KMS-11 (cell line): ENCODE measurements around the gene VPS35.
A peak's percentile ranks its signal among the peaks of the same experiment; 100 is the strongest.
"Not testable (repeated sequence)": the region's sequence is repeated elsewhere in the genome, so short reads cannot be mapped to it uniquely, and the experiment has no call there.

Experiments
- H2AFZ ChIP-seq: fragments of 200-600 bp; sonication (generic); 2 replicates; pipeline ENCODE4 v1.6.1; 2016; ENCODE audit warnings: antibody characterized with exemption, mixed run types, low read depth
- H3K27ac ChIP-seq: fragments of 200-600 bp; sonication (generic); 2 replicates; pipeline ENCODE4 v1.6.1; 2016; ENCODE audit warnings: mild to moderate bottlenecking, mixed run types
- H3K27me3 ChIP-seq: fragments of 200-600 bp; sonication (generic); 2 replicates; pipeline ENCODE4 v1.6.1; 2017; ENCODE audit warnings: mild to moderate bottlenecking, low read depth, mixed run types, moderate library complexity; ENCODE audit not compliant: insufficient read depth
- H3K36me3 ChIP-seq: fragments of 200-600 bp; sonication (generic); 2 replicates; pipeline ENCODE4 v1.6.1; 2017; ENCODE audit warnings: mild to moderate bottlenecking, mixed run types; ENCODE audit not compliant: insufficient read depth
- H3K4me1 ChIP-seq: fragments of 200-600 bp; sonication (generic); 2 replicates; pipeline ENCODE4 v1.6.1; 2016; ENCODE audit warnings: mild to moderate bottlenecking, low read depth, mixed run types; ENCODE audit not compliant: poor library complexity, severe bottlenecking
- H3K4me2 ChIP-seq: fragments of 200-600 bp; sonication (generic); 2 replicates; pipeline ENCODE4 v1.7.0; 2016; ENCODE audit warnings: mild to moderate bottlenecking, mixed run types
- H3K4me3 ChIP-seq: fragments of 200-600 bp; sonication (generic); IDR thresholded peaks from 2 replicates; pipeline ENCODE4 v1.6.1; 2017; ENCODE audit warnings: low read depth, low read length, mixed read lengths; ENCODE audit not compliant: insufficient read depth
- H3K79me2 ChIP-seq: fragments of 200-600 bp; sonication (generic); 2 replicates; pipeline ENCODE4 v1.6.1; 2016; ENCODE audit warnings: low read depth, mixed run types; ENCODE audit not compliant: insufficient read depth
- H3K9ac ChIP-seq: fragments of 200-600 bp; sonication (generic); 2 replicates; pipeline ENCODE4 v1.6.1; 2016; ENCODE audit warnings: mild to moderate bottlenecking, mixed run types
- H4K20me1 ChIP-seq: fragments of 200-600 bp; sonication (generic); 2 replicates; pipeline ENCODE4 v1.6.1; 2016; ENCODE audit warnings: mild to moderate bottlenecking, mixed run types; ENCODE audit not compliant: insufficient read depth
- CTCF ChIP-seq: fragments of 200-600 bp; sonication (generic); conservative IDR thresholded peaks from 2 replicates; pipeline ENCODE4 v1.6.1; 2017; ENCODE audit warnings: low read depth, mild to moderate bottlenecking, antibody characterized with exemption, low read length, moderate library complexity, mixed read lengths

VPS35 gene

GRCh38 chr16:46689365-46690280 is 645 bp upstream of the VPS35 start, which contains the start of gene ORC6:
TSS of gene ORC6 (plus strand) at chr16:46689659. CDS start at chr16:46689706, 47 bp downstream.
- Histone ChIP-seq H3K27me3 (no peaks in the 10 kb centered on the region), H3K36me3 (peaks cover 11% of the 10 kb centered on the region; the same call in 1 of the 2 replicates), H3K27ac (peak within 1 kb of the TSS; percentile 85), H3K4me2 (peak within 1 kb of the TSS; percentile 88), H3K4me3 (no peak within 1 kb of the TSS), H3K79me2 (peaks cover 63% of the 10 kb centered on the region), H4K20me1 (peaks cover 4% of the 10 kb centered on the region; the same call in 1 of the 2 replicates), H3K9ac (peak within 1 kb of the TSS; percentile 88), H2AFZ (peak within 1 kb of the TSS; percentile 89), H3K4me1 (peaks cover 37% of the 10 kb centered on the region)
- peak; percentile 66 for TF ChIP-seq CTCF

GRCh38 chr16:46688101-46688653 is 801 bp downstream of the VPS35 start:
- H3K36me3 ChIP-seq: peaks cover 7% of the 10 kb centered on the region; the same call in 1 of the 2 replicates
- TF ChIP-seq CTCF: peak; percentile 33; the same call in 1 of the 2 replicates
- H3K4me3 ChIP-seq: no peak overlapping the region
- peak overlapping the region; percentile 88 for H3K4me2 ChIP-seq
- H3K27ac ChIP-seq: peak overlapping the region; percentile 85
- peaks cover 73% of the 10 kb centered on the region for H3K79me2 ChIP-seq
- H2AFZ ChIP-seq: peak overlapping the region; percentile 89
- peaks cover 37% of the 10 kb centered on the region for H3K4me1 ChIP-seq
- no peaks in the 10 kb centered on the region for H3K27me3 ChIP-seq
- H4K20me1 ChIP-seq: peaks cover 4% of the 10 kb centered on the region; the same call in 1 of the 2 replicates
- peak overlapping the region; percentile 88 for H3K9ac ChIP-seq

GRCh38 chr16:46687486-46687885 is 1.5 kb downstream of the VPS35 start:
- Histone ChIP-seq H3K27ac (no peak overlapping the region), H4K20me1 (peaks cover 4% of the 10 kb centered on the region; the same call in 1 of the 2 replicates), H3K4me2 (peak overlapping the region; percentile 88), H3K4me3 (no peak overlapping the region), H3K9ac (no peak overlapping the region; the same call in 1 of the 2 replicates), H3K79me2 (peaks cover 73% of the 10 kb centered on the region), H2AFZ (no peak overlapping the region), H3K36me3 (0 out of 2 replicates have a peak, but pooled peaks cover 3% of the 10 kb centered on the region), H3K4me1 (peaks cover 37% of the 10 kb centered on the region), H3K27me3 (no peaks in the 10 kb centered on the region)
- TF ChIP-seq CTCF: no peak

- H3K27ac ChIP-seq: no peak overlapping the region
- no peak overlapping the region for H3K9ac ChIP-seq
- peaks cover 4% of the 10 kb centered on the region; the same call in 1 of the 2 replicates for H4K20me1 ChIP-seq
- H3K36me3 ChIP-seq: no peaks in the 10 kb centered on the region
- peaks cover 71% of the 10 kb centered on the region for H3K79me2 ChIP-seq
- H3K4me1 ChIP-seq: peaks cover 34% of the 10 kb centered on the region
- no peaks in the 10 kb centered on the region for H3K27me3 ChIP-seq
- TF ChIP-seq CTCF: no peak
- peak overlapping the region; percentile 88; the same call in 1 of the 2 replicates for H3K4me2 ChIP-seq
- no peak overlapping the region for H2AFZ ChIP-seq
- H3K4me3 ChIP-seq: no peak overlapping the region
These were observed 2.0 kb downstream of the VPS35 start for GRCh38 chr16:46686815-46687473.

GRCh38 chr16:46681867-46682266 is 7.1 kb downstream of the VPS35 start:
- not testable (repeated sequence) for H3K4me2 ChIP-seq, H3K9ac ChIP-seq, H3K36me3 ChIP-seq, H3K27me3 ChIP-seq, H2AFZ ChIP-seq, H3K4me3 ChIP-seq, H4K20me1 ChIP-seq, H3K27ac ChIP-seq
- Histone ChIP-seq H3K79me2 (peaks cover 37% of the 10 kb centered on the region), H3K4me1 (peaks cover 12% of the 10 kb centered on the region)

- not testable (repeated sequence) for H3K4me3 ChIP-seq, H4K20me1 ChIP-seq, H3K36me3 ChIP-seq, H3K4me1 ChIP-seq, H3K4me2 ChIP-seq, H3K79me2 ChIP-seq, H3K27me3 ChIP-seq, H3K9ac ChIP-seq, H3K27ac ChIP-seq, H2AFZ ChIP-seq
These were observed 11.0 kb downstream of the VPS35 start for GRCh38 chr16:46677943-46678342.
